IMR-90 (cell line): ENCODE results near the gene ARID3C. TPM values are rescaled to one million over a fixed set of nuclear protein-coding genes. Genes with fewer than 3 reads are reported as not detected.

Experiments
- ATAC-seq: fragments of 200-7000 bp; cut with Tn5 transposase; 2 replicates; pipeline ENCODE4 v1.9.1; 2020; ENCODE audit warnings: low read depth, mild to moderate bottlenecking, moderate library complexity
- BruUV-seq: library from RNA; stranded (reverse); fragments of 400-500 nt; replicated peaks from 2 replicates; lab custom pipeline; 2021; lab: Mats Ljungman, UMichigan
- CTCF ChIA-PET: fragments of 300-600 bp; formaldehyde crosslinking; extraction: SDS; loops from one replicate; lab custom pipeline; 2021; ENCODE audit warnings: antibody characterized with exemption; lab: Yijun Ruan, JAX
- POLR2A ChIA-PET: fragments of 300-600 bp; sonication (Branson Sonifier 250); formaldehyde crosslinking; loops from one replicate; lab custom pipeline; 2022; ENCODE audit warnings: antibody characterized with exemption; ENCODE audit not compliant: unreplicated experiment; lab: Charles Lee
- DNase-seq: peaks from one replicate; pipeline ENCODE4 v3.0.0; 2013
- H2AFZ ChIP-seq: replicated peaks from 2 replicates; pipeline ENCODE3; 2013; ENCODE audit warnings: low read length, mild to moderate bottlenecking; ENCODE audit not compliant: poor library complexity
- H2AK5ac ChIP-seq: 2 replicates; pipeline ENCODE4 v1.6.1; 2013; ENCODE audit warnings: low read depth, low read length, inconsistent platforms
- H2AK9ac ChIP-seq: replicated peaks from 2 replicates; pipeline ENCODE3; 2013; ENCODE audit warnings: mild to moderate bottlenecking, low read depth, low read length, moderate library complexity; ENCODE audit not compliant: poor library complexity
- H2BK120ac ChIP-seq: 2 replicates; pipeline ENCODE4 v1.6.1; 2013; ENCODE audit warnings: low read depth, low read length, inconsistent platforms
- H2BK15ac ChIP-seq: 3 replicates; pipeline ENCODE4 v1.6.1; 2013; ENCODE audit warnings: low read depth, low read length, inconsistent platforms
- H2BK20ac ChIP-seq: 2 replicates; pipeline ENCODE4 v1.6.1; 2013; ENCODE audit warnings: low read depth, mild to moderate bottlenecking, inconsistent platforms, low read length, moderate library complexity
- H2BK5ac ChIP-seq: 2 replicates; pipeline ENCODE4 v1.6.1; 2013; ENCODE audit warnings: mild to moderate bottlenecking, low read depth, low read length, inconsistent platforms; ENCODE audit not compliant: poor library complexity, severe bottlenecking
- H3K14ac ChIP-seq: replicated peaks from 2 replicates; pipeline ENCODE4 v1.6.1; 2013; ENCODE audit warnings: low read depth, low read length, inconsistent platforms
- H3K18ac ChIP-seq: 2 replicates; pipeline ENCODE4 v1.6.1; 2013; ENCODE audit warnings: low read depth, low read length, control low read depth
- H3K23ac ChIP-seq: 2 replicates; pipeline ENCODE4 v1.6.1; 2013; ENCODE audit warnings: low read depth, low read length, inconsistent platforms
- H3K27ac ChIP-seq: 2 replicates; pipeline ENCODE4 v1.5.1; 2013; ENCODE audit warnings: mild to moderate bottlenecking, control low read depth, low read length; ENCODE audit not compliant: insufficient read depth
- H3K27me3 ChIP-seq: 2 replicates; pipeline ENCODE4 v1.6.1; 2013; ENCODE audit warnings: low read length; ENCODE audit not compliant: control insufficient read depth, insufficient read depth
- H3K36me3 ChIP-seq: 2 replicates; pipeline ENCODE4 v1.6.1; 2013; ENCODE audit warnings: low read length, mixed read lengths; ENCODE audit not compliant: control insufficient read depth, insufficient read depth
- H3K4ac ChIP-seq: 2 replicates; pipeline ENCODE4 v1.6.1; 2013; ENCODE audit warnings: low read depth, low read length, inconsistent platforms
- H3K4me1 ChIP-seq: 2 replicates; pipeline ENCODE4 v1.6.1; 2013; ENCODE audit warnings: low read length, mixed read lengths; ENCODE audit not compliant: control insufficient read depth, insufficient read depth
- H3K4me2 ChIP-seq: 2 replicates; pipeline ENCODE4 v1.6.1; 2013; ENCODE audit warnings: low read depth, mild to moderate bottlenecking, control low read depth, low read length, moderate library complexity
- H3K4me3 ChIP-seq: 2 replicates; pipeline ENCODE4 v1.5.1; 2013; ENCODE audit warnings: low read depth, mild to moderate bottlenecking, control low read depth, low read length, moderate library complexity; ENCODE audit not compliant: insufficient read depth
- H3K56ac ChIP-seq: 2 replicates; pipeline ENCODE4 v1.6.1; 2013; ENCODE audit warnings: low read length, inconsistent platforms; ENCODE audit not compliant: insufficient read depth; ENCODE audit errors: extremely low read depth
- H3K79me1 ChIP-seq, 2 experiments: 2 replicates each; pipeline ENCODE4 v1.6.1; 2013; ENCODE audit warnings: low read length in 2 of 2, inconsistent platforms in 1 of 2, low read depth in 1 of 2
- H3K9ac ChIP-seq: 2 replicates; pipeline ENCODE4 v1.6.1; 2013; ENCODE audit warnings: low read depth, low read length, control low read depth
- H3K9me1 ChIP-seq: 2 replicates; pipeline ENCODE4 v1.6.1; 2013; ENCODE audit warnings: low read length, inconsistent platforms; ENCODE audit not compliant: insufficient read depth
- H3K9me3 ChIP-seq: 2 replicates; pipeline ENCODE4 v1.6.1; 2013; ENCODE audit warnings: low read length; ENCODE audit not compliant: control insufficient read depth, insufficient read depth
- H4K20me1 ChIP-seq: 2 replicates; pipeline ENCODE4 v1.6.1; 2013; ENCODE audit warnings: low read length, inconsistent platforms; ENCODE audit not compliant: insufficient read depth
- H4K5ac ChIP-seq: 2 replicates; pipeline ENCODE4 v1.6.1; 2013; ENCODE audit warnings: mild to moderate bottlenecking, low read depth, low read length, control low read depth
- H4K8ac ChIP-seq, 2 experiments: 2 replicates each; pipeline ENCODE4 v1.6.1; 2013; ENCODE audit warnings: low read depth in 2 of 2, low read length in 2 of 2, control low read depth in 1 of 2, inconsistent platforms in 1 of 2
- H4K91ac ChIP-seq: 2 replicates; pipeline ENCODE4 v1.6.1; 2013; ENCODE audit warnings: low read depth, low read length, inconsistent platforms; ENCODE audit not compliant: insufficient read depth
- BHLHE40 ChIP-seq: fragments of 150-350 bp; IDR thresholded peaks from 2 replicates; pipeline ENCODE4 v1.6.1; 2016; ENCODE audit warnings: mild to moderate bottlenecking, low read depth, low read length
- CEBPB ChIP-seq: IDR thresholded peaks from 2 replicates; pipeline ENCODE4 v1.6.1; 2012; ENCODE audit warnings: low read depth, low read length, improper control_type of control experiment
- CHD1 ChIP-seq: IDR thresholded peaks from 2 replicates; pipeline ENCODE4 v1.6.1; 2012; ENCODE audit warnings: low read depth, low read length, improper control_type of control experiment
- CTCF ChIP-seq: conservative IDR thresholded peaks from 2 replicates; pipeline ENCODE4 v1.5.1; 2012; ENCODE audit warnings: mild to moderate bottlenecking, low read depth, low read length, improper control_type of control experiment
- ELK1 ChIP-seq: fragments of 150-350 bp; IDR thresholded peaks from 2 replicates; pipeline ENCODE4 v1.6.1; 2016; ENCODE audit warnings: low read depth, mild to moderate bottlenecking, low read length, moderate library complexity, borderline replicate concordance
- FOS ChIP-seq: fragments of 150-350 bp; IDR thresholded peaks from 2 replicates; pipeline ENCODE4 v1.6.1; 2016; ENCODE audit warnings: low read depth, low read length
- MAFK ChIP-seq: IDR thresholded peaks from 2 replicates; pipeline ENCODE4 v1.6.1; 2012; ENCODE audit warnings: low read depth, low read length, improper control_type of control experiment
- MAZ ChIP-seq: IDR thresholded peaks from 2 replicates; pipeline ENCODE4 v1.6.1; 2012; ENCODE audit warnings: low read depth, mild to moderate bottlenecking, low read length, improper control_type of control experiment, moderate library complexity, borderline replicate concordance
- MXI1 ChIP-seq: IDR thresholded peaks from 2 replicates; pipeline ENCODE4 v1.6.1; 2012; ENCODE audit warnings: low read depth, mild to moderate bottlenecking, low read length, moderate library complexity, borderline replicate concordance
- NFE2L2 ChIP-seq: fragments of 150-350 bp; IDR thresholded peaks from 2 replicates; pipeline ENCODE4 v1.6.1; 2016; ENCODE audit warnings: low read depth, mild to moderate bottlenecking, low read length
- POLR2A ChIP-seq: IDR thresholded peaks from 2 replicates; pipeline ENCODE4 v1.6.1; 2012; ENCODE audit warnings: mild to moderate bottlenecking, low read depth, low read length
- RAD21 ChIP-seq: IDR thresholded peaks from 2 replicates; pipeline ENCODE4 v1.6.1; 2012; ENCODE audit warnings: low read length, improper control_type of control experiment
- RCOR1 ChIP-seq: IDR thresholded peaks from 2 replicates; pipeline ENCODE4 v1.6.1; 2012; ENCODE audit warnings: mild to moderate bottlenecking, low read length, improper control_type of control experiment; ENCODE audit not compliant: insufficient replicate concordance
- RFX5 ChIP-seq: IDR thresholded peaks from 2 replicates; pipeline ENCODE4 v1.8.0; 2012; ENCODE audit warnings: low read depth, mild to moderate bottlenecking, low read length, moderate library complexity
- SMC3 ChIP-seq: fragments of 150-350 bp; IDR thresholded peaks from 2 replicates; pipeline ENCODE4 v1.6.1; 2016; ENCODE audit warnings: low read depth, mild to moderate bottlenecking, antibody characterized with exemption, low read length, moderate library complexity
- USF2 ChIP-seq: fragments of 150-350 bp; IDR thresholded peaks from 2 replicates; pipeline ENCODE4 v1.6.1; 2017; ENCODE audit warnings: mild to moderate bottlenecking, antibody characterized with exemption, low read length, low read depth
- WGBS, 2 experiments: methylation state at CpG; one replicate each; pipeline versions ENCODE4 v1.1.5 to v1.1.7; 2013; ENCODE audit warnings: missing lambda C conversion rate in 2 of 2; ENCODE audit not compliant: insufficient read length in 1 of 2; ENCODE audit errors: extremely low coverage in 2 of 2; 5-methylcytosine and 5-hydroxymethylcytosine counted together
- dilution Hi-C: fragments of 300-500 bp; cut with HindIII; formaldehyde crosslinking; loops from one replicate; pipeline ENCODE4 v1.14.3; 2018; ENCODE audit warnings: low sequenced_read_pairs; ENCODE audit not compliant: unreplicated experiment
- in situ Hi-C: fragments of 300-500 bp; cut with MboI; formaldehyde crosslinking; loops from 3 replicates; pipeline ENCODE4 v1.14.3; 2019; ENCODE audit warnings: low sequenced_read_pairs, inconsistent platforms, mixed read lengths
- intact Hi-C: fragments of 100-400 bp; cut with micrococcal nuclease; formaldehyde crosslinking; loops from 2 replicates; pipeline ENCODE4 v1.10.0; 2022
- polyA plus RNA-seq, 3 experiments: library from polyadenylated mRNA; depleted of rRNA; stranded (reverse); fragments of >200 nt; gene quantifications; 2 replicates each; pipeline ENCODE4 v1.2.3, GENCODE V29; 2012; ENCODE audit warnings: low replicate concordance in 1 of 3
- total RNA-seq: library from RNA; depleted of rRNA; stranded (reverse); fragments of >200 nt; gene quantifications from 2 replicates; pipeline ENCODE4 v1.2.3, GENCODE V29; 2012

ARID3C gene
- total and polyA plus RNA-seq, 2 of the 4 experiments (the other 2 are of a cell fraction): 0.07 TPM; not detected in 1

- H3K23ac ChIP-seq: no peak overlapping the region
- H4K20me1 ChIP-seq: no peaks in the 10 kb centered on the region
- H3K9me3 ChIP-seq: no peaks in the 10 kb centered on the region
- 96% methylated on average over 5 of the region's 8 CpGs; no CpG with 5 or more reads in 1 of the 2 experiments for WGBS, 2 experiments
- no peak overlapping the region for H2BK15ac ChIP-seq
- TF ChIP-seq USF2 (no peak), MXI1 (no peak), RAD21 (no peak), MAFK (no peak), MAZ (no peak), NFE2L2 (no peak), SMC3 (no peak), POLR2A (no peak), BHLHE40 (no peak), CHD1 (no peak), RCOR1 (no peak), FOS (no peak), RFX5 (no peak), CEBPB (no peak), ELK1 (no peak), CTCF (no peak)
- no peak overlapping the region for H3K56ac ChIP-seq
- H3K27ac ChIP-seq: no peak overlapping the region
- peaks cover 15 to 50% of the 10 kb centered on the region in 2 experiments for H3K79me1 ChIP-seq
- no TSS peak for BruUV-seq
- peaks cover 34% of the 10 kb centered on the region for H3K4me1 ChIP-seq
- H4K91ac ChIP-seq: no peak overlapping the region
- H3K27me3 ChIP-seq: no peaks in the 10 kb centered on the region
- in situ Hi-C loops: no loop called here
- H2AFZ ChIP-seq: no peak overlapping the region
- no peak overlapping the region for H2AK9ac ChIP-seq
- H3K14ac ChIP-seq: no peak overlapping the region
- H3K18ac ChIP-seq: no peak overlapping the region
- H2BK120ac ChIP-seq: no peak overlapping the region
- no peak overlapping the region for H3K4me2 ChIP-seq
- ChIA-PET POLR2A (no interaction called here), CTCF (interaction anchor here (0.9 kb wide), 1 partner anchor 54 kb away, joined by 3 read pairs; no protein-coding TSS in a partner anchor)
- no peak for DNase-seq
- no peak overlapping the region for H3K9ac ChIP-seq
- H3K36me3 ChIP-seq: peaks cover 16% of the 10 kb centered on the region
- H4K8ac ChIP-seq: no peak overlapping the region
- intact Hi-C loops: no loop called here
- H3K4ac ChIP-seq: no peak overlapping the region
- dilution Hi-C loops: no loop called here
- peaks cover 34% of the 10 kb centered on the region for H3K9me1 ChIP-seq
- no peak overlapping the region for H2BK5ac ChIP-seq
- H2BK20ac ChIP-seq: no peak overlapping the region
- no peak overlapping the region for H4K5ac ChIP-seq
- no peak for ATAC-seq
- H3K4me3 ChIP-seq: no peak overlapping the region
- no peak overlapping the region for H2AK5ac ChIP-seq
Measured at GRCh38 chr9:34648673-34649072, 19.8 kb upstream of the ARID3C start.
